Suprapubic skin (tissue), 4 donors: ENCODE results near the gene SLC44A1. TPM values are rescaled to one million over a fixed set of nuclear protein-coding genes. Genes with fewer than 3 reads are reported as not detected.

ENCODE experiments used
- DNase-seq, 2 donors: peaks; one replicate each; pipeline ENCODE4 v3.0.0-alpha.2; 2019; ENCODE audit warnings: low spot score in 2 of 2
- H3K27ac ChIP-seq: fragments of 200-600 bp; sonication (generic); one replicate; pipeline ENCODE4 v1.5.1; 2019
- H3K27me3 ChIP-seq: fragments of 200-600 bp; sonication (generic); one replicate; pipeline ENCODE4 v1.5.1; 2019
- H3K36me3 ChIP-seq: fragments of 200-600 bp; sonication (generic); one replicate; pipeline ENCODE4 v1.5.1; 2019
- H3K4me1 ChIP-seq: fragments of 200-600 bp; sonication (generic); one replicate; pipeline ENCODE4 v1.5.1; 2019
- H3K4me3 ChIP-seq: fragments of 200-600 bp; sonication (generic); one replicate; pipeline ENCODE4 v1.5.1; 2019; ENCODE audit warnings: mild to moderate bottlenecking
- H3K9me3 ChIP-seq: fragments of 200-600 bp; sonication (generic); one replicate; pipeline ENCODE4 v1.5.1; 2019
- EP300 ChIP-seq: sonication (generic); formaldehyde crosslinking; IDR thresholded peaks from one replicate; pipeline ENCODE4 v1.6.1; 2017; ENCODE audit warnings: antibody characterized with exemption
- POLR2A ChIP-seq, 2 donors: fragments of 450-650 bp; IDR thresholded peaks; one replicate each; pipeline ENCODE4 v1.6.1; 2017; ENCODE audit warnings: antibody characterized with exemption in 2 of 2, mild to moderate bottlenecking in 2 of 2, moderate library complexity in 2 of 2
- POLR2AphosphoS5 ChIP-seq, 3 donors: sonication (generic); formaldehyde crosslinking; IDR thresholded peaks; one replicate each; pipeline ENCODE4 v1.6.1; 2017; ENCODE audit warnings: antibody characterized with exemption in 3 of 3
- WGBS: methylation state at CpG from one replicate; pipeline ENCODE4 v1.1.5; 2018; 5-methylcytosine and 5-hydroxymethylcytosine counted together
- total RNA-seq, 4 donors: library from RNA; depleted of rRNA; stranded (reverse); fragments of >200 nt; gene quantifications; one replicate each; pipeline ENCODE4 v1.1.0, GENCODE V29; 2016
- TF ChIP-seq, protein P1 (sequence below), 2 donors: fragments of 200-600 bp in 1 of 2; fragments of 450-650 bp in 1 of 2; sonication (generic) in 1 of 2; IDR thresholded peaks; one replicate each; pipeline ENCODE4 v1.5.1; 2016 to 2019; ENCODE audit warnings: antibody characterized with exemption in 2 of 2, mild to moderate bottlenecking in 1 of 2, moderate library complexity in 1 of 2

The SLC44A1 gene
- total RNA-seq, 4 donors from 2014 or later, result 36.2 to 79.0 (median 57.2) TPM

DNA sequence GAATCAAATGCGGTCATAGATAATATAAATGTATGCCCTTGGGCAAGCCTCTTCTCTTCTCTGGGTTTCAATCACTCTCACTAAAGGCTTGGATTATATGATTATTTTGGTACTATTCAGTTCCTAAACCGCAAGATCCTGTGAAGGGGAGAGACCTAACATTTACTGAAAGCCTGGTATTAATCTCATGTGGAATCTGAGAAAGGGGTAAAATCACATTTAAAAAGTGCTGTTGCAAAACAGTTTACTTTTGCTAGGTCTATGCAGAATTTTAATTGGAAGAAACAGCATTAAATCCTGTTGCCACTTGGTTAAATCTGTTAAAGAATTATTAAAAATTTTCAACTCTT, 50.7 kb downstream of the SLC44A1 start:
- TF ChIP-seq POLR2AphosphoS5 (IDR thresholded peaks at IDR 0.05) (no peak), POLR2A (IDR thresholded peaks at IDR 0.05) (no peak), EP300 (no peak)
- TF ChIP-seq, protein P1, sequence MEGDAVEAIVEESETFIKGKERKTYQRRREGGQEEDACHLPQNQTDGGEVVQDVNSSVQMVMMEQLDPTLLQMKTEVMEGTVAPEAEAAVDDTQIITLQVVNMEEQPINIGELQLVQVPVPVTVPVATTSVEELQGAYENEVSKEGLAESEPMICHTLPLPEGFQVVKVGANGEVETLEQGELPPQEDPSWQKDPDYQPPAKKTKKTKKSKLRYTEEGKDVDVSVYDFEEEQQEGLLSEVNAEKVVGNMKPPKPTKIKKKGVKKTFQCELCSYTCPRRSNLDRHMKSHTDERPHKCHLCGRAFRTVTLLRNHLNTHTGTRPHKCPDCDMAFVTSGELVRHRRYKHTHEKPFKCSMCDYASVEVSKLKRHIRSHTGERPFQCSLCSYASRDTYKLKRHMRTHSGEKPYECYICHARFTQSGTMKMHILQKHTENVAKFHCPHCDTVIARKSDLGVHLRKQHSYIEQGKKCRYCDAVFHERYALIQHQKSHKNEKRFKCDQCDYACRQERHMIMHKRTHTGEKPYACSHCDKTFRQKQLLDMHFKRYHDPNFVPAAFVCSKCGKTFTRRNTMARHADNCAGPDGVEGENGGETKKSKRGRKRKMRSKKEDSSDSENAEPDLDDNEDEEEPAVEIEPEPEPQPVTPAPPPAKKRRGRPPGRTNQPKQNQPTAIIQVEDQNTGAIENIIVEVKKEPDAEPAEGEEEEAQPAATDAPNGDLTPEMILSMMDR (IDR thresholded peaks at IDR 0.05), result no peak
- H3K27me3 ChIP-seq, result no peaks in the 10 kb centered on the region
- 90% methylated on average over 2 of the region's 2 CpGs for WGBS
- no peak for DNase-seq
- H3K27ac ChIP-seq, result no peak overlapping the region
- peaks cover 56% of the 10 kb centered on the region for H3K4me1 ChIP-seq
- H3K4me3 ChIP-seq, result no peak overlapping the region
- H3K9me3 ChIP-seq, result no peaks in the 10 kb centered on the region
- H3K36me3 ChIP-seq, result peaks cover 11% of the 10 kb centered on the region

DNA sequence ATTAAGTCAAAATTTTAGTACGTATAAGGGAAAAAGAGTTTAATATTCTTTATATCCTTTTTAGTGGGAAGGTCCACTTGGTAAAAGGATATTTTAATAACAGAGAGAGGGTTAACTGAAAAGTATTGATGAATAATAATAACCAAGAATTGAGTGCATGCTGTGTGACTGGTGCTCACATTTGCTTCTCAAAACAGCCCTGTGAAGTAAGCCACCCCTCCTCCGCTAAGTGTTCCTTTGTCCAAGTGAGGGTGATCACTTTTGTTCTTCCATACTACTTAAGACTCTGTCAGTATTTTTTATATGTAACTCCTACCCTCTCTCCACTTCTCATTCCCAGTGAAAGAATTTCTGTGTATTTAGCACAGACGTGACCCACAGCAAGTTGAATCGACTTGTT, 51.5 kb downstream of the SLC44A1 start:
- DNase-seq, result no peak
- peak overlapping the region; percentile 72 for H3K27ac ChIP-seq
- H3K27me3 ChIP-seq, result no peaks in the 10 kb centered on the region
- H3K4me1 ChIP-seq, result peaks cover 48% of the 10 kb centered on the region
- H3K36me3 ChIP-seq, result peaks cover 15% of the 10 kb centered on the region
- TF ChIP-seq, protein P1 (IDR thresholded peaks at IDR 0.05), result no peak
- TF ChIP-seq POLR2AphosphoS5 (IDR thresholded peaks at IDR 0.05) (no peak), POLR2A (IDR thresholded peaks at IDR 0.05) (no peak), EP300 (no peak)
- no peaks in the 10 kb centered on the region for H3K9me3 ChIP-seq
- 85% methylated on average over 4 of the region's 4 CpGs for WGBS
- H3K4me3 ChIP-seq, result no peak overlapping the region

DNA sequence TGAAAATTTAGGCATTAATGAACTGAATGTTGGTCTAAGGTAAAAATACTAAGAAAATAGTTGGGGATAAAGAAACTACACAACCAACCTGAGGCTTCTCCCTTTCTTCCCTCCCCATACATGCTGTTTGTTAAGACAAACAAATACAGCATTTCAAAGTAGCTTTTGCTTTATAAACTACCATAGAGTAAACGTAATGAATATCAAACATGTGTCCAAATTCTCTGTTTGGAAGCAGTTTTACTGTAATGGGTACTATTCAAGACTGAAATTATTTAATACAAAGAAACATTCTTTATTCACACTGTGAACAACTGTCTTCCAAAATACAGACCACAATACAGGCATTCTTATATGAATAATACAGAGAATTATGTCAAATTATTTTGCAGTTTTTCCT, 52.0 kb downstream of the SLC44A1 start:
- Histone ChIP-seq H3K9me3 (no peaks in the 10 kb centered on the region), H3K4me1 (peaks cover 43% of the 10 kb centered on the region), H3K4me3 (no peak overlapping the region), H3K27ac (peak overlapping the region; percentile 72), H3K36me3 (peaks cover 16% of the 10 kb centered on the region), H3K27me3 (no peaks in the 10 kb centered on the region)
- TF ChIP-seq, protein P1 (IDR thresholded peaks at IDR 0.05), result no peak
- TF ChIP-seq EP300, result no peak
- TF ChIP-seq POLR2AphosphoS5 (IDR thresholded peaks at IDR 0.05), result no peak
- no peak for TF ChIP-seq POLR2A (IDR thresholded peaks at IDR 0.05)
- 43% methylated on average over 1 of the region's 1 CpG for WGBS
- DNase-seq, result no peak

GRCh38 chr9:105296877-105297287, 52.4 kb downstream of the SLC44A1 start:
- no peak for DNase-seq
- Histone ChIP-seq H3K27ac (peak overlapping the region; percentile 72), H3K4me3 (no peak overlapping the region)

GRCh38 chr9:105297442-105298075, 53.1 kb downstream of the SLC44A1 start:
- peaks cover 36% of the 10 kb centered on the region for H3K4me1 ChIP-seq

More at GRCh38 chr9:105296877-105297287, 52.4 kb downstream of the SLC44A1 start:
- no peak for TF ChIP-seq EP300
- TF ChIP-seq, protein P1 (IDR thresholded peaks at IDR 0.05), result no peak
- TF ChIP-seq POLR2AphosphoS5 (IDR thresholded peaks at IDR 0.05), result peak in 1 of 3 donors; percentile 70
- Histone ChIP-seq H3K4me1 (peaks cover 39% of the 10 kb centered on the region), H3K9me3 (no peaks in the 10 kb centered on the region), H3K27me3 (no peaks in the 10 kb centered on the region), H3K36me3 (peaks cover 16% of the 10 kb centered on the region)
- WGBS, result 48% methylated on average over 2 of the region's 2 CpGs

More at GRCh38 chr9:105297442-105298075, 53.1 kb downstream of the SLC44A1 start:
- no peaks in the 10 kb centered on the region for H3K9me3 ChIP-seq
- TF ChIP-seq EP300 (no peak), POLR2AphosphoS5 (IDR thresholded peaks at IDR 0.05) (no peak), POLR2A (IDR thresholded peaks at IDR 0.05) (no peak)
- TF ChIP-seq, protein P1 (IDR thresholded peaks at IDR 0.05), result no peak
- H3K27ac ChIP-seq, result peak overlapping the region; percentile 72
- H3K4me3 ChIP-seq, result no peak overlapping the region
- 92% methylated on average over 14 of the region's 14 CpGs for WGBS
- no peaks in the 10 kb centered on the region for H3K27me3 ChIP-seq
- peaks cover 16% of the 10 kb centered on the region for H3K36me3 ChIP-seq
- DNase-seq, result no peak
